Mucosa of descending colon (tissue), 3 donors: Measurements from ENCODE around the gene MYLK. TPM values are rescaled to one million over a fixed set of nuclear protein-coding genes. Genes with fewer than 3 reads are reported as not detected.

Experiments
- ATAC-seq: fragments of 200-7000 bp; cut with Tn5 transposase; one replicate; pipeline ENCODE4 v1.9.1; 2020; ENCODE audit warnings: mild to moderate bottlenecking, moderate library complexity
- DNase-seq, 3 donors: peaks; one replicate each; pipeline ENCODE4 v3.0.0-alpha.2; 2020
- H3K36me3 ChIP-seq: fragments of 200-600 bp; one replicate; pipeline ENCODE4 v1.8.0; 2021; ENCODE audit warnings: low read depth, mild to moderate bottlenecking
- H3K4me1 ChIP-seq: fragments of 200-600 bp; one replicate; pipeline ENCODE4 v1.8.0; 2021; ENCODE audit warnings: low read depth, mild to moderate bottlenecking
- H3K4me3 ChIP-seq: fragments of 200-600 bp; one replicate; pipeline ENCODE4 v1.8.0; 2021; ENCODE audit warnings: mild to moderate bottlenecking
- H3K9me3 ChIP-seq: fragments of 200-600 bp; one replicate; pipeline ENCODE4 v1.8.0; 2021; ENCODE audit warnings: mild to moderate bottlenecking
- CTCF ChIP-seq: fragments of 200-600 bp; IDR thresholded peaks from one replicate; pipeline ENCODE4 v1.8.0; 2022; ENCODE audit warnings: antibody characterized with exemption, mild to moderate bottlenecking
- intact Hi-C, 2 donors: fragments of 100-400 bp; cut with DNase I in 1 of 2; cut with micrococcal nuclease in 1 of 2; formaldehyde crosslinking; loops; one replicate each; pipeline versions ENCODE4 v1.11.0 to v1.11.1; 2022; cut with DNase I, micrococcal nuclease
- total RNA-seq, 3 donors: library from RNA; stranded (reverse); fragmentation: NEBNext Ultra II Directional in 2 of 3; extraction: Animal tissue kit (Norgen Biotek cat#: 25700) in 2 of 3; gene quantifications; one replicate each; pipeline versions ENCODE4 v1.2.1 to v1.2.4, GENCODE V29; 2021 to 2023
- donor health status: DM: no; HTN: no; CAD: no; lungs with moderate emphysema.
- donor health status: DM: no; HTN: no; CAD: no.
- donor health status: DM: no; HTN: yes; CAD: no.

MYLK gene
- total RNA-seq, 3 donors from 2014 or later = 157 to 1,614 (median 175) TPM

- Histone ChIP-seq H3K36me3 (no peaks in the 10 kb centered on the region), H3K4me1 (no peaks in the 10 kb centered on the region), H3K9me3 (no peaks in the 10 kb centered on the region), H3K4me3 (no peak overlapping the region)
- DNase-seq (no peak), ATAC-seq (no peak)
- TF ChIP-seq CTCF = no peak
- intact Hi-C loops = no loop called here
These were observed 201.8 kb downstream of the MYLK start for GRCh38 chr3:123682302-123682701.

- no peak for TF ChIP-seq CTCF
- ATAC-seq (no peak), DNase-seq (no peak)
- H3K4me3 ChIP-seq = no peak overlapping the region
- H3K36me3 ChIP-seq = no peaks in the 10 kb centered on the region
- intact Hi-C loops = no loop called here
- no peaks in the 10 kb centered on the region for H3K9me3 ChIP-seq
- no peaks in the 10 kb centered on the region for H3K4me1 ChIP-seq
These were observed 204.3 kb downstream of the MYLK start for GRCh38 chr3:123679712-123680386.

GRCh38 chr3:123678108-123678511 lies 206.0 kb downstream of the MYLK start:
- H3K4me3 ChIP-seq = no peak overlapping the region
- H3K9me3 ChIP-seq = no peaks in the 10 kb centered on the region
- H3K4me1 ChIP-seq = no peaks in the 10 kb centered on the region
- intact Hi-C loops = no loop called here
- H3K36me3 ChIP-seq = no peaks in the 10 kb centered on the region
- TF ChIP-seq CTCF = no peak
- ATAC-seq = no peak
- DNase-seq = no peak

- DNase-seq = no peak
- intact Hi-C loops = no loop called here
- ATAC-seq = peak; percentile 24
- Histone ChIP-seq H3K4me3 (no peak overlapping the region), H3K36me3 (no peaks in the 10 kb centered on the region), H3K9me3 (no peaks in the 10 kb centered on the region), H3K4me1 (no peaks in the 10 kb centered on the region)
- TF ChIP-seq CTCF = no peak
These were observed 211.5 kb downstream of the MYLK start for GRCh38 chr3:123672429-123673146.

GRCh38 chr3:123670743-123671142 lies 213.4 kb downstream of the MYLK start:
- no peak for ATAC-seq
- H3K9me3 ChIP-seq = no peaks in the 10 kb centered on the region
- H3K4me1 ChIP-seq = no peaks in the 10 kb centered on the region
- DNase-seq = no peak
- H3K36me3 ChIP-seq = no peaks in the 10 kb centered on the region
- intact Hi-C loops = no loop called here
- no peak for TF ChIP-seq CTCF
- H3K4me3 ChIP-seq = no peak overlapping the region
